NOMO-1 treated with DMSO at 0.1 percent for 48 hours (cell line): Measurements from ENCODE around the gene ODF2L.
"Not testable (repeated sequence)": the region's sequence is repeated elsewhere in the genome, so short reads cannot be mapped to it uniquely, and the experiment has no call there.

Experiments
- DNase-seq: peaks from one replicate; lab custom pipeline; 2025; ENCODE audit not compliant: unreplicated experiment; lab: John Stamatoyannopoulos, UW

ODF2L gene

GRCh38 chr1:86387916-86388627, 8.1 kb downstream of the ODF2L start:
- DNase-seq, result no peak

GRCh38 chr1:86382878-86383277, 13.2 kb downstream of the ODF2L start:
- DNase-seq, result peak; percentile 22

GRCh38 chr1:86381223-86381622, 14.9 kb downstream of the ODF2L start:
- DNase-seq, result no peak

GRCh38 chr1:86380257-86380861, 15.8 kb downstream of the ODF2L start:
- DNase-seq, result peak; percentile 68

- no peak for DNase-seq
Measured at GRCh38 chr1:86378813-86379212, 17.3 kb downstream of the ODF2L start.

GRCh38 chr1:86377341-86377740, 18.8 kb downstream of the ODF2L start:
- DNase-seq, result no peak

GRCh38 chr1:86375688-86376087, 20.4 kb downstream of the ODF2L start:
- no peak for DNase-seq

- peak; percentile 14 for DNase-seq
Measured at GRCh38 chr1:86370601-86371022, 25.5 kb downstream of the ODF2L start.

GRCh38 chr1:86365896-86366295, 30.2 kb downstream of the ODF2L start:
- peak; percentile 87 for DNase-seq

- DNase-seq, result no peak
Measured at GRCh38 chr1:86362807-86363206, 33.3 kb downstream of the ODF2L start.

- no peak for DNase-seq
Measured at GRCh38 chr1:86357796-86358195, 38.3 kb downstream of the ODF2L start.

GRCh38 chr1:86356247-86356646, 39.9 kb downstream of the ODF2L start:
- peak; percentile 25 for DNase-seq

GRCh38 chr1:86352086-86352485, 44.0 kb downstream of the ODF2L start:
- no peak for DNase-seq

GRCh38 chr1:86350230-86350629, 45.9 kb downstream of the ODF2L start:
- not testable (repeated sequence) for DNase-seq

- DNase-seq, result no peak
Measured at GRCh38 chr1:86346388-86346787, 49.7 kb downstream of the ODF2L start.

GRCh38 chr1:86345042-86345441, 51.1 kb downstream of the ODF2L start:
- no peak for DNase-seq

- no peak for DNase-seq
Measured at GRCh38 chr1:86339906-86340305, 56.2 kb downstream of the ODF2L start.

- peak; percentile 92 for DNase-seq
Measured at GRCh38 chr1:86339014-86339812, 56.9 kb downstream of the ODF2L start.

- DNase-seq, result no peak
Measured at GRCh38 chr1:86335916-86336315, 60.2 kb downstream of the ODF2L start.

- DNase-seq, result no peak
Measured at GRCh38 chr1:86325264-86325663, 70.9 kb downstream of the ODF2L start.

GRCh38 chr1:86324130-86324822, 71.8 kb downstream of the ODF2L start:
- peak; percentile 85 for DNase-seq
